Measurements from ENCODE around the gene KHK. TPM values are rescaled to one million over a fixed set of nuclear protein-coding genes. Genes with fewer than 3 reads are reported as not detected.

KHK gene
- total and polyA plus RNA-seq, 9 of the 15 experiments (the other 6 are each of a cell fraction or from before 2014, with no cell fraction given), result 1.5 to 10.7 (median 5.2) TPM

DNA sequence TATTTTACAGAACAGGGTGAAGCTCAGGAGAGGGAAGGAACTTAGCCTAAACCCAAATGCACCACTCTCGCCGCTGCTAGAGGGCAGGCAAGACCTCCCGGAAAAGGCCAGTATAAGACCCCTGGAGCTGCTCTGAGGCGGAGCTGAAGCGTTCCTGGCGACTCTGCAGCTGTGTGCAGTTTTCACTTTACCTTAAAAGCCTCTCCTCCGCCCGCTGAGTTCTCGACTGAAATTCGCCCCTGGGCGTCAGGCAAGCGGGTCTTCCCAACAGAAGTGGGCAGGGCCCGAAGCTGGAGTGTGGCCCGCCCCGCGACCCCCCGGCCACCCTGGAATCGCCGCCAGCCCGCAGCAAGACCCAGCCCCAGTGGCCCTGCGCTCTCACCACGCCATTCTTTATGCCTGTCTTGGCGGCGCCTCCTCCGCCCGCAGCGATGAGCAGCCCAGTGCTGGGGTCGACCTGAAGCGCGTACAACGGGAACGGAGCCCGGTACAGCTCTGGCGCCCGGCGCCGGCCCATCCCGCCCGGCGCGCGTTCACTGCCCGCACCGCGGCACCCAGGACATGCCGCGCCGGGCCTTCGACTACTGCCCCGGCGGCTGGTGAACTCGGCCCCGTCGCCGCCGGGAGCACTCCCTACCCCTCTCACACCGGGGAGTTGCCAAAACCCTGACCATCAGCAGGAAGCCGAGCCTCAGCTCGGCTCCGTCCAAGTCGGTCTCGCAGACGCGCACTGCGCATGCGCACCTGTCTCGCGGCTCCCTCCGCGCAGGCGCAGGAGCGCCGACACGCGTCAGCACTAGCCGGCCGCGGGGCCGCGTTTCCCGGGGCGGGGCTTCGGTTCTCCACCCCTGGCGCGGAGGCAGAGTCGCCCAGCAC, 47.6 kb downstream of the KHK start, which contains the start of gene PREB (continued):
- TF ChIP-seq FOXJ2 (tag; IDR thresholded peaks at IDR 0.05) (no peak), JUNB (CRISPR knock-in tag; conservative IDR thresholded peaks at IDR 0.05) (0 out of 2 replicates have a peak, but pooled peaks have one; percentile 10), VEZF1 (CRISPR knock-in tag; IDR thresholded peaks at IDR 0.05) (peak; percentile 43; the same call in 1 of the 2 replicates), CHD1 (IDR thresholded peaks at IDR 0.05; ENCODE audit: low read length) (peak; percentile 88), PHF20 (IDR thresholded peaks at IDR 0.05; ENCODE audit: partially characterized antibody) (peak; percentile 68), NCOA1 (IDR thresholded peaks at IDR 0.05; ENCODE audit: low read depth) (no peak), SUPT5H (IDR thresholded peaks at IDR 0.05) (peak; percentile 87), MNT (conservative IDR thresholded peaks at IDR 0.05) (peak in 1 of 2 experiments; percentile 51; a peak in 2 of 4 replicates), POLR2B (IDR thresholded peaks at IDR 0.05; ENCODE audit: low read depth, partially characterized antibody) (peak; percentile 99), NRF1 (conservative IDR thresholded peaks at IDR 0.05 in 1 of 2, IDR thresholded peaks at IDR 0.05 in 1 of 2) (peak; percentile 100), KDM2B (CRISPR knock-in tag; IDR thresholded peaks at IDR 0.05) (peak; percentile 57; the same call in 1 of the 2 replicates), CREM (IDR thresholded peaks at IDR 0.05; ENCODE audit: low read depth) (peak; percentile 90), ZKSCAN1 (IDR thresholded peaks at IDR 0.05; ENCODE audit: low read depth, low read length) (peak; percentile 54; the same call in 1 of the 2 replicates), ATF7 (IDR thresholded peaks at IDR 0.05) (peak; percentile 76; the same call in 1 of the 2 replicates), LCOR (CRISPR knock-in tag; IDR thresholded peaks at IDR 0.05) (0 out of 2 replicates have a peak, but pooled peaks have one; percentile 58), JUN (IDR thresholded peaks at IDR 0.05; ENCODE audit: borderline replicate concordance, low read depth, low read length) (no peak), JUN (CRISPR knock-in tag; IDR thresholded peaks at IDR 0.05; ENCODE audit: borderline replicate concordance) (0 out of 2 replicates have a peak, but pooled peaks have one; percentile 37), RBFOX2 (IDR thresholded peaks at IDR 0.05; ENCODE audit: low read depth, low read length) (peak; percentile 91)
- TF ChIP-seq, protein P1, sequence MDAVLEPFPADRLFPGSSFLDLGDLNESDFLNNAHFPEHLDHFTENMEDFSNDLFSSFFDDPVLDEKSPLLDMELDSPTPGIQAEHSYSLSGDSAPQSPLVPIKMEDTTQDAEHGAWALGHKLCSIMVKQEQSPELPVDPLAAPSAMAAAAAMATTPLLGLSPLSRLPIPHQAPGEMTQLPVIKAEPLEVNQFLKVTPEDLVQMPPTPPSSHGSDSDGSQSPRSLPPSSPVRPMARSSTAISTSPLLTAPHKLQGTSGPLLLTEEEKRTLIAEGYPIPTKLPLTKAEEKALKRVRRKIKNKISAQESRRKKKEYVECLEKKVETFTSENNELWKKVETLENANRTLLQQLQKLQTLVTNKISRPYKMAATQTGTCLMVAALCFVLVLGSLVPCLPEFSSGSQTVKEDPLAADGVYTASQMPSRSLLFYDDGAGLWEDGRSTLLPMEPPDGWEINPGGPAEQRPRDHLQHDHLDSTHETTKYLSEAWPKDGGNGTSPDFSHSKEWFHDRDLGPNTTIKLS (IDR thresholded peaks at IDR 0.05; ENCODE audit: borderline replicate concordance, low read depth), result peak; percentile 74; the same call in 1 of the 2 replicates
- TF ChIP-seq, protein P2, sequence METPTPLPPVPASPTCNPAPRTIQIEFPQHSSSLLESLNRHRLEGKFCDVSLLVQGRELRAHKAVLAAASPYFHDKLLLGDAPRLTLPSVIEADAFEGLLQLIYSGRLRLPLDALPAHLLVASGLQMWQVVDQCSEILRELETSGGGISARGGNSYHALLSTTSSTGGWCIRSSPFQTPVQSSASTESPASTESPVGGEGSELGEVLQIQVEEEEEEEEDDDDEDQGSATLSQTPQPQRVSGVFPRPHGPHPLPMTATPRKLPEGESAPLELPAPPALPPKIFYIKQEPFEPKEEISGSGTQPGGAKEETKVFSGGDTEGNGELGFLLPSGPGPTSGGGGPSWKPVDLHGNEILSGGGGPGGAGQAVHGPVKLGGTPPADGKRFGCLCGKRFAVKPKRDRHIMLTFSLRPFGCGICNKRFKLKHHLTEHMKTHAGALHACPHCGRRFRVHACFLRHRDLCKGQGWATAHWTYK (CRISPR knock-in tag; IDR thresholded peaks at IDR 0.05), result peak; percentile 54; the same call in 1 of the 2 replicates
- TF ChIP-seq, protein P3, sequence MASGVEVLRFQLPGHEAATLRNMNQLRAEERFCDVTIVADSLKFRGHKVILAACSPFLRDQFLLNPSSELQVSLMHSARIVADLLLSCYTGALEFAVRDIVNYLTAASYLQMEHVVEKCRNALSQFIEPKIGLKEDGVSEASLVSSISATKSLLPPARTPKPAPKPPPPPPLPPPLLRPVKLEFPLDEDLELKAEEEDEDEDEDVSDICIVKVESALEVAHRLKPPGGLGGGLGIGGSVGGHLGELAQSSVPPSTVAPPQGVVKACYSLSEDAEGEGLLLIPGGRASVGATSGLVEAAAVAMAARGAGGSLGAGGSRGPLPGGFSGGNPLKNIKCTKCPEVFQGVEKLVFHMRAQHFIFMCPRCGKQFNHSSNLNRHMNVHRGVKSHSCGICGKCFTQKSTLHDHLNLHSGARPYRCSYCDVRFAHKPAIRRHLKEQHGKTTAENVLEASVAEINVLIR (CRISPR knock-in tag; IDR thresholded peaks at IDR 0.05), result 0 out of 2 replicates have a peak, but pooled peaks have one; percentile 27
